MCF 10A (cell line): Measurements from ENCODE around the gene PIK3CD. TPM values are rescaled to one million over a fixed set of nuclear protein-coding genes. Genes with fewer than 3 reads are reported as not detected.

Source experiments
- BruUV-seq: library from RNA; stranded (reverse); fragments of 400-500 nt; replicated peaks from 2 replicates; lab custom pipeline; 2021; lab: Mats Ljungman, UMichigan
- CTCF ChIA-PET: fragments of 300-600 bp; sonication (Branson Sonifier 250); formaldehyde crosslinking; extraction: SDS; loops from one replicate; lab custom pipeline; 2021; ENCODE audit warnings: antibody characterized with exemption, inconsistent platforms; lab: Yijun Ruan, JAX
- POLR2A ChIA-PET: fragments of 300-600, 350-650 bp; sonication (Branson Sonifier 250); formaldehyde crosslinking; extraction: SDS; loops from one replicate; lab custom pipeline; 2020; ENCODE audit warnings: antibody characterized with exemption, inconsistent platforms; lab: Yijun Ruan, JAX
- DNase-seq: peaks from one replicate; pipeline ENCODE4 v3.0.0-alpha.2; 2018; ENCODE audit not compliant: unreplicated experiment
- H3K27ac Mint-ChIP-seq: one replicate; pipeline ENCODE4 v1.8.0; 2022; ENCODE audit warnings: mild to moderate bottlenecking, low read depth, mixed read lengths; ENCODE audit not compliant: unreplicated experiment
- H3K27me3 Mint-ChIP-seq: one replicate; pipeline ENCODE4 v1.8.0; 2022; ENCODE audit warnings: mixed read lengths; ENCODE audit not compliant: insufficient read depth, unreplicated experiment
- H3K36me3 Mint-ChIP-seq: one replicate; pipeline ENCODE4 v1.8.0; 2022; ENCODE audit warnings: mild to moderate bottlenecking, moderate library complexity, mixed read lengths; ENCODE audit not compliant: insufficient read depth, unreplicated experiment
- H3K4me1 Mint-ChIP-seq: one replicate; pipeline ENCODE4 v1.8.0; 2022; ENCODE audit warnings: mixed read lengths; ENCODE audit not compliant: insufficient read depth, unreplicated experiment
- H3K4me3 Mint-ChIP-seq: one replicate; pipeline ENCODE4 v1.8.0; 2022; ENCODE audit warnings: mild to moderate bottlenecking, moderate library complexity, mixed read lengths; ENCODE audit not compliant: unreplicated experiment
- H3K9me3 Mint-ChIP-seq: one replicate; pipeline ENCODE4 v1.8.0; 2022; ENCODE audit warnings: mixed read lengths; ENCODE audit not compliant: unreplicated experiment
- intact Hi-C: fragments of 100-400 bp; cut with micrococcal nuclease; formaldehyde crosslinking; loops from 2 replicates; pipeline ENCODE4 v1.14.1; 2022
- total RNA-seq: library from RNA; stranded (reverse); gene quantifications from 2 replicates; pipeline ENCODE4 v1.2.3, GENCODE V29; 2022
- TF ChIP-seq, protein P1 (sequence below): fragments of 200-600 bp; IDR thresholded peaks from one replicate; pipeline ENCODE4 v1.8.0; 2022; ENCODE audit warnings: antibody characterized with exemption, mild to moderate bottlenecking; ENCODE audit not compliant: unreplicated experiment

The PIK3CD gene
- total RNA-seq, 1 experiment from 2014 or later = 7.0 TPM

- Mint-ChIP-seq H3K4me1 (peaks cover 15% of the 10 kb centered on the region), H3K4me3 (peak overlapping the region; percentile 83), H3K9me3 (no peaks in the 10 kb centered on the region), H3K36me3 (no peaks in the 10 kb centered on the region), H3K27me3 (no peaks in the 10 kb centered on the region), H3K27ac (peak overlapping the region; percentile 84)
- BruUV-seq = no TSS peak
- TF ChIP-seq, protein P1, sequence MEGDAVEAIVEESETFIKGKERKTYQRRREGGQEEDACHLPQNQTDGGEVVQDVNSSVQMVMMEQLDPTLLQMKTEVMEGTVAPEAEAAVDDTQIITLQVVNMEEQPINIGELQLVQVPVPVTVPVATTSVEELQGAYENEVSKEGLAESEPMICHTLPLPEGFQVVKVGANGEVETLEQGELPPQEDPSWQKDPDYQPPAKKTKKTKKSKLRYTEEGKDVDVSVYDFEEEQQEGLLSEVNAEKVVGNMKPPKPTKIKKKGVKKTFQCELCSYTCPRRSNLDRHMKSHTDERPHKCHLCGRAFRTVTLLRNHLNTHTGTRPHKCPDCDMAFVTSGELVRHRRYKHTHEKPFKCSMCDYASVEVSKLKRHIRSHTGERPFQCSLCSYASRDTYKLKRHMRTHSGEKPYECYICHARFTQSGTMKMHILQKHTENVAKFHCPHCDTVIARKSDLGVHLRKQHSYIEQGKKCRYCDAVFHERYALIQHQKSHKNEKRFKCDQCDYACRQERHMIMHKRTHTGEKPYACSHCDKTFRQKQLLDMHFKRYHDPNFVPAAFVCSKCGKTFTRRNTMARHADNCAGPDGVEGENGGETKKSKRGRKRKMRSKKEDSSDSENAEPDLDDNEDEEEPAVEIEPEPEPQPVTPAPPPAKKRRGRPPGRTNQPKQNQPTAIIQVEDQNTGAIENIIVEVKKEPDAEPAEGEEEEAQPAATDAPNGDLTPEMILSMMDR = no peak
- peak; percentile 71 for DNase-seq
- CTCF ChIA-PET = interaction anchor here (0.6 to 1.3 kb wide), 4 partner anchors 38 to 116 kb away, joined by 3 to 4 read pairs (median 4); no protein-coding TSS in a partner anchor
- intact Hi-C loops = no loop called here
- POLR2A ChIA-PET = interaction anchor here (0.7 to 1.0 kb wide), 5 partner anchors 16 to 101 kb away, joined by 3 to 4 read pairs (median 3); no protein-coding TSS in a partner anchor
Observed at GRCh38 chr1:9689011-9689706, 37.6 kb downstream of the PIK3CD start.

DNA sequence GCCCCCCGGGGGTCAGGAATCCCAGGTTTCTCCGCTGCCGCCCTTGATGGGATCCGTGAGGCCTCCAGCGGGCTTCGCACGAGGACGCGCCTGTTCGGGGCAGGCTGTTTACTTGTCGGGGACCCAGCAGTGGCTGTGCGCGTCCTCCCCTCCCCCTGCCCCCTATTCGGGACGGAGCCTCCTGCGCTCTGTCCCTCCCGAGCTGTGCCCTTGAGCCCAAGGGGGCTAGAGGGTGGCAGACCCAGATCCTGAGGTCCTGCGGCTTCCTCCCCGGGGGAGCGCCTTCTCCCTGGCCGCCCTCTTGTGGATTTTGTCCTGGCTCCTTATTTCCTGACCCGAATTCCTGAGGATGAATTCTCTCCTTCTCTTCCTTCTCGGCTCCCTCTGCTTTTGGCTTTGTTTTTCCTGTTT, 38.4 kb downstream of the PIK3CD start:
- H3K9me3 Mint-ChIP-seq = no peaks in the 10 kb centered on the region
- peak overlapping the region; percentile 84 for H3K27ac Mint-ChIP-seq
- intact Hi-C loops = loop anchor here (1.0 kb wide), 1 partner anchor 63 kb away; no protein-coding TSS in a partner anchor
- peaks cover 15% of the 10 kb centered on the region for H3K4me1 Mint-ChIP-seq
- peak overlapping the region; percentile 83 for H3K4me3 Mint-ChIP-seq
- DNase-seq = no peak
- TF ChIP-seq, protein P1 = no peak
- ChIA-PET POLR2A (interaction anchor here (0.7 to 1.4 kb wide), 4 partner anchors 45 to 642 kb away, joined by 3 to 4 read pairs (median 4); no protein-coding TSS in a partner anchor), CTCF (interaction anchor here (0.6 to 1.0 kb wide), 3 partner anchors 13 to 95 kb away, joined by 3 to 4 read pairs (median 3); no protein-coding TSS in a partner anchor)
- no peaks in the 10 kb centered on the region for H3K27me3 Mint-ChIP-seq
- no peaks in the 10 kb centered on the region for H3K36me3 Mint-ChIP-seq
- no TSS peak for BruUV-seq

DNA sequence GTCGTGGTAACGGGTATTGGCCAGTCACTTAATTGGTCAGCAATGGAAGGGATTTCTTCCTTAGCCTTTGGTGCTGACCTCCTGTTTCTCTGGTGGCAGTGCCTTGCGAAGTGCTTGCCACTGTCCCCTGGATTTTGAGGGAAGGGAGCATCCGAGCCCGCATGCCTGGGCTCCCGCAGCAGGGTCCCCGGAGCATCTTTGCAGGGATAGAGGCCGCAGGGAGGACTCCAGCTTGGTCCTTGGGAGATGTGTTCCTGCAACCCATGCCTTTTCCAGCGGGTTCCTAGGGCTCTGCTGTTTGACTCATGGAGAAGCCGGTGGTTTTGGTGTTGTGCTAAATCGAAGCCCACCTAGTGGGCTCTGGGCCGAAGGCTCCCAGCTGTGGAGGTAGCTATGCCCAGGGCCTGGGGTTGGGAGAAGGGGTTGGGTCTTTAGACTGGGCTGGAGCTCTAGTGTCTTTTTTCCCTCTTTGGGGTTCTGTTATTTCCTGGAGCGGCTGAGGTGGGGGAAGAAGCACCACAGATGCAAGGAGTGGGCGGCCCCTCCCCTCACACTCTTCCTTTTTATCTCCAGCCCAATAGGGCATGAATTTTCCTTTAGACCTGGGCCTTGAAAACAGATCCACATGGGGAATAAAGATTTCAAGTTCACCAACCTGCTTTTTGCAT, 39.0 kb downstream of the PIK3CD start:
- H3K27ac Mint-ChIP-seq = peak overlapping the region; percentile 84
- no peak for DNase-seq
- TF ChIP-seq, protein P1 = no peak
- peak overlapping the region; percentile 83 for H3K4me3 Mint-ChIP-seq
- TSS peak; percentile 27 for BruUV-seq
- no peaks in the 10 kb centered on the region for H3K36me3 Mint-ChIP-seq
- H3K27me3 Mint-ChIP-seq = no peaks in the 10 kb centered on the region
- ChIA-PET POLR2A (interaction anchor here (0.7 to 1.4 kb wide), 3 partner anchors 13 to 642 kb away, joined by 3 to 4 read pairs (median 4); no protein-coding TSS in a partner anchor), CTCF (interaction anchor here (0.6 to 1.3 kb wide), 8 partner anchors 12 to 380 kb away, joined by 3 to 4 read pairs (median 3); no protein-coding TSS in a partner anchor)
- intact Hi-C loops = loop anchor here (1.0 kb wide), 1 partner anchor 63 kb away; no protein-coding TSS in a partner anchor
- H3K4me1 Mint-ChIP-seq = peaks cover 15% of the 10 kb centered on the region
- no peaks in the 10 kb centered on the region for H3K9me3 Mint-ChIP-seq

DNA sequence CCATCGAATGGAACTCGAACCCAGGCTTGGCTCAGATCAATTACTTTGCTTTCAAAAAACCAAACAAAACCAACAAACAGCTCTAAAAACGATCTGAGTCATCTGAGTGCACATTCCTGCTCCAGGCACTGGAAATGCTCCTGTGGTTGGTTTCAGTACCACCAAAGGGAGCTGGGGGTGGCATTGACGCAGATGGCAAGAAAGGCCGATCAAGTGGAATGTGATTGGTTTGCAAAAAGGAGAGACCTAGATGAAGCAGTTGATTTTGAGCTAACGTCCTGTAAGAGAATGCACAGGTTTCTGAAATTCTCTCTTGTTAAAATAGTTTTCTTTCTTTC, 39.5 kb downstream of the PIK3CD start:
- CTCF ChIA-PET = interaction anchor here (0.7 to 1.3 kb wide), 5 partner anchors 11 to 60 kb away, joined by 3 to 4 read pairs (median 3); no protein-coding TSS in a partner anchor
- intact Hi-C loops = no loop called here
- no peak for DNase-seq
- H3K4me1 Mint-ChIP-seq = peaks cover 10% of the 10 kb centered on the region
- H3K27me3 Mint-ChIP-seq = no peaks in the 10 kb centered on the region
- H3K27ac Mint-ChIP-seq = no peak overlapping the region
- POLR2A ChIA-PET = interaction anchor here (0.8 to 1.4 kb wide), 2 partner anchors 14 to 46 kb away, joined by 3 to 4 read pairs; no protein-coding TSS in a partner anchor
- TF ChIP-seq, protein P1 = no peak
- H3K9me3 Mint-ChIP-seq = no peaks in the 10 kb centered on the region
- H3K36me3 Mint-ChIP-seq = no peaks in the 10 kb centered on the region
- BruUV-seq = no TSS peak
- H3K4me3 Mint-ChIP-seq = no peak overlapping the region
